ENCODE measurements around the gene SNTG2. TPM values are rescaled to one million over a fixed set of nuclear protein-coding genes. Genes with fewer than 3 reads are reported as not detected.

Gene SNTG2
- total RNA-seq, 2 donors from 2014 or later, result 4.1 to 11.9 TPM

GRCh38 chr2:973129-973528, 22.5 kb downstream of the SNTG2 start:
- Mint-ChIP-seq H3K4me3 (no peak overlapping the region), H3K4me1 (no peaks in the 10 kb centered on the region), H3K36me3 (ENCODE audit: low read depth) (no peaks in the 10 kb centered on the region), H3K9me3 (peaks cover 15% of the 10 kb centered on the region), H3K27me3 (ENCODE audit: insufficient read depth) (no peaks in the 10 kb centered on the region), H3K27ac (no peak overlapping the region)
- Histone ChIP-seq H3K27me3 (ENCODE audit: control insufficient read depth, insufficient read depth, low read length, poor library complexity, severe bottlenecking) (no peaks in the 10 kb centered on the region), H3K36me3 (ENCODE audit: control insufficient read depth, insufficient read depth, low read length) (no peaks in the 10 kb centered on the region), H3K4me3 (ENCODE audit: low read length) (no peak overlapping the region), H3K4me1 (ENCODE audit: control insufficient read depth, insufficient read depth, low read length) (no peaks in the 10 kb centered on the region), H3K9me3 (ENCODE audit: control insufficient read depth, low read length) (no peaks in the 10 kb centered on the region), H3K9ac (ENCODE audit: extremely low read depth, low read length, poor library complexity, severe bottlenecking) (no peak overlapping the region), H3K27ac (ENCODE audit: low read depth, low read length) (no peak overlapping the region)
- no peak for DNase-seq
- no peak for TF ChIP-seq CTCF (conservative IDR thresholded peaks at IDR 0.05)
- WGBS, 2 experiments (ENCODE audit: insufficient coverage in 1 of 2, insufficient read length in 1 of 2), result 98 to 100% methylated on average over 1 to 2 of the region's 3 CpGs

GRCh38 chr2:974054-974453, 23.4 kb downstream of the SNTG2 start:
- Mint-ChIP-seq H3K9me3 (peaks cover 7% of the 10 kb centered on the region), H3K27ac (no peak overlapping the region), H3K4me1 (no peaks in the 10 kb centered on the region), H3K27me3 (ENCODE audit: insufficient read depth) (no peaks in the 10 kb centered on the region), H3K4me3 (no peak overlapping the region), H3K36me3 (ENCODE audit: low read depth) (no peaks in the 10 kb centered on the region)
- DNase-seq, result no peak
- no peak for TF ChIP-seq CTCF (conservative IDR thresholded peaks at IDR 0.05)
- Histone ChIP-seq H3K4me1 (ENCODE audit: control insufficient read depth, insufficient read depth, low read length) (no peaks in the 10 kb centered on the region), H3K27me3 (ENCODE audit: control insufficient read depth, insufficient read depth, low read length, poor library complexity, severe bottlenecking) (no peaks in the 10 kb centered on the region), H3K4me3 (ENCODE audit: low read length) (no peak overlapping the region), H3K27ac (ENCODE audit: low read depth, low read length) (no peak overlapping the region), H3K9ac (ENCODE audit: extremely low read depth, low read length, poor library complexity, severe bottlenecking) (no peak overlapping the region), H3K36me3 (ENCODE audit: control insufficient read depth, insufficient read depth, low read length) (no peaks in the 10 kb centered on the region), H3K9me3 (ENCODE audit: control insufficient read depth, low read length) (no peaks in the 10 kb centered on the region)
- 79 to 95% methylated on average over 6 to 8 of the region's 8 CpGs for WGBS, 2 experiments (ENCODE audit: insufficient coverage in 1 of 2, insufficient read length in 1 of 2)

GRCh38 chr2:974502-974901, 23.9 kb downstream of the SNTG2 start:
- H3K27ac Mint-ChIP-seq, result no peak overlapping the region
- Histone ChIP-seq H3K4me1 (ENCODE audit: control insufficient read depth, insufficient read depth, low read length) (no peaks in the 10 kb centered on the region), H3K9me3 (ENCODE audit: control insufficient read depth, low read length) (no peaks in the 10 kb centered on the region), H3K4me3 (ENCODE audit: low read length) (no peak overlapping the region), H3K36me3 (ENCODE audit: control insufficient read depth, insufficient read depth, low read length) (no peaks in the 10 kb centered on the region), H3K27ac (ENCODE audit: low read depth, low read length) (no peak overlapping the region), H3K9ac (ENCODE audit: extremely low read depth, low read length, poor library complexity, severe bottlenecking) (no peak overlapping the region), H3K27me3 (ENCODE audit: control insufficient read depth, insufficient read depth, low read length, poor library complexity, severe bottlenecking) (no peaks in the 10 kb centered on the region)
- WGBS, 2 experiments (ENCODE audit: insufficient coverage in 1 of 2, insufficient read length in 1 of 2), result 90 to 91% methylated on average over 1 to 2 of the region's 2 CpGs
- no peak for TF ChIP-seq CTCF (conservative IDR thresholded peaks at IDR 0.05)
- no peaks in the 10 kb centered on the region for H3K36me3 Mint-ChIP-seq (ENCODE audit: low read depth)
- DNase-seq, result no peak
- peaks cover 4% of the 10 kb centered on the region for H3K9me3 Mint-ChIP-seq
- H3K27me3 Mint-ChIP-seq (ENCODE audit: insufficient read depth), result no peaks in the 10 kb centered on the region
- peaks cover 2% of the 10 kb centered on the region for H3K4me1 Mint-ChIP-seq
- no peak overlapping the region for H3K4me3 Mint-ChIP-seq

Measured in endodermal cell (in vitro differentiated cells).